ENCODE measurements around the gene CYP2W1.

Gene CYP2W1

GRCh38 chr7:1012004-1012715, 29.2 kb downstream of the CYP2W1 start:
- no peaks in the 10 kb centered on the region for H3K4me1 ChIP-seq (ENCODE audit: control insufficient read depth, insufficient read depth, low read length)

GRCh38 chr7:1012716-1013095, 29.7 kb downstream of the CYP2W1 start:
- no peak overlapping the region for H3K9ac ChIP-seq (ENCODE audit: low read depth, low read length)
- H3K9me3 ChIP-seq (ENCODE audit: control insufficient read depth, insufficient read depth, low read length), result no peaks in the 10 kb centered on the region
- H3K4me1 ChIP-seq (ENCODE audit: control insufficient read depth, insufficient read depth, low read length), result no peaks in the 10 kb centered on the region
- no peaks in the 10 kb centered on the region for H3K27me3 ChIP-seq (ENCODE audit: control insufficient read depth, insufficient read depth, low read length)
- H3K36me3 ChIP-seq (ENCODE audit: control insufficient read depth, insufficient read depth, low read length), result peaks cover 28% of the 10 kb centered on the region
- no peak overlapping the region for H3K4me3 ChIP-seq (ENCODE audit: low read depth, low read length)

More at GRCh38 chr7:1012004-1012715, 29.2 kb downstream of the CYP2W1 start:
- Histone ChIP-seq H3K36me3 (ENCODE audit: control insufficient read depth, insufficient read depth, low read length) (peaks cover 28% of the 10 kb centered on the region), H3K4me3 (ENCODE audit: low read depth, low read length) (no peak overlapping the region), H3K9ac (ENCODE audit: low read depth, low read length) (no peak overlapping the region), H3K27me3 (ENCODE audit: control insufficient read depth, insufficient read depth, low read length) (no peaks in the 10 kb centered on the region), H3K9me3 (ENCODE audit: control insufficient read depth, insufficient read depth, low read length) (no peaks in the 10 kb centered on the region)

GRCh38 chr7:1013581-1013980, 30.6 kb downstream of the CYP2W1 start:
- H3K9me3 ChIP-seq (ENCODE audit: control insufficient read depth, insufficient read depth, low read length), result no peaks in the 10 kb centered on the region
- peaks cover 25% of the 10 kb centered on the region for H3K36me3 ChIP-seq (ENCODE audit: control insufficient read depth, insufficient read depth, low read length)
- H3K4me3 ChIP-seq (ENCODE audit: low read depth, low read length), result no peak overlapping the region
- no peaks in the 10 kb centered on the region for H3K4me1 ChIP-seq (ENCODE audit: control insufficient read depth, insufficient read depth, low read length)
- no peak overlapping the region for H3K9ac ChIP-seq (ENCODE audit: low read depth, low read length)
- H3K27me3 ChIP-seq (ENCODE audit: control insufficient read depth, insufficient read depth, low read length), result no peaks in the 10 kb centered on the region

- H3K4me3 ChIP-seq (ENCODE audit: low read depth, low read length), result no peak overlapping the region
- H3K36me3 ChIP-seq (ENCODE audit: control insufficient read depth, insufficient read depth, low read length), result peaks cover 16% of the 10 kb centered on the region
- H3K4me1 ChIP-seq (ENCODE audit: control insufficient read depth, insufficient read depth, low read length), result no peaks in the 10 kb centered on the region
- H3K9ac ChIP-seq (ENCODE audit: low read depth, low read length), result no peak overlapping the region
- H3K9me3 ChIP-seq (ENCODE audit: control insufficient read depth, insufficient read depth, low read length), result no peaks in the 10 kb centered on the region
- H3K27me3 ChIP-seq (ENCODE audit: control insufficient read depth, insufficient read depth, low read length), result no peaks in the 10 kb centered on the region
Observed at GRCh38 chr7:1014681-1015080, 31.7 kb downstream of the CYP2W1 start.

- H3K4me1 ChIP-seq (ENCODE audit: control insufficient read depth, insufficient read depth, low read length), result no peaks in the 10 kb centered on the region
- no peaks in the 10 kb centered on the region for H3K9me3 ChIP-seq (ENCODE audit: control insufficient read depth, insufficient read depth, low read length)
- H3K4me3 ChIP-seq (ENCODE audit: low read depth, low read length), result no peak overlapping the region
- H3K36me3 ChIP-seq (ENCODE audit: control insufficient read depth, insufficient read depth, low read length), result peaks cover 14% of the 10 kb centered on the region
- H3K9ac ChIP-seq (ENCODE audit: low read depth, low read length), result no peak overlapping the region
- H3K27me3 ChIP-seq (ENCODE audit: control insufficient read depth, insufficient read depth, low read length), result no peaks in the 10 kb centered on the region
Observed at GRCh38 chr7:1015196-1016121, 32.5 kb downstream of the CYP2W1 start.

- no peak overlapping the region for H3K9ac ChIP-seq (ENCODE audit: low read depth, low read length)
- H3K4me1 ChIP-seq (ENCODE audit: control insufficient read depth, insufficient read depth, low read length), result no peaks in the 10 kb centered on the region
- H3K36me3 ChIP-seq (ENCODE audit: control insufficient read depth, insufficient read depth, low read length), result peaks cover 20% of the 10 kb centered on the region
- H3K4me3 ChIP-seq (ENCODE audit: low read depth, low read length), result no peak overlapping the region
- no peaks in the 10 kb centered on the region for H3K9me3 ChIP-seq (ENCODE audit: control insufficient read depth, insufficient read depth, low read length)
- no peaks in the 10 kb centered on the region for H3K27me3 ChIP-seq (ENCODE audit: control insufficient read depth, insufficient read depth, low read length)
Observed at GRCh38 chr7:1016577-1017531, 33.9 kb downstream of the CYP2W1 start.

- no peak overlapping the region for H3K9ac ChIP-seq (ENCODE audit: low read depth, low read length)
- H3K4me1 ChIP-seq (ENCODE audit: control insufficient read depth, insufficient read depth, low read length), result no peaks in the 10 kb centered on the region
- peaks cover 19% of the 10 kb centered on the region for H3K36me3 ChIP-seq (ENCODE audit: control insufficient read depth, insufficient read depth, low read length)
- H3K4me3 ChIP-seq (ENCODE audit: low read depth, low read length), result no peak overlapping the region
- no peaks in the 10 kb centered on the region for H3K9me3 ChIP-seq (ENCODE audit: control insufficient read depth, insufficient read depth, low read length)
- H3K27me3 ChIP-seq (ENCODE audit: control insufficient read depth, insufficient read depth, low read length), result no peaks in the 10 kb centered on the region
Observed at GRCh38 chr7:1017586-1018333, 34.8 kb downstream of the CYP2W1 start.

GRCh38 chr7:1018334-1018695, 35.3 kb downstream of the CYP2W1 start:
- Histone ChIP-seq H3K36me3 (ENCODE audit: control insufficient read depth, insufficient read depth, low read length) (peaks cover 17% of the 10 kb centered on the region), H3K27me3 (ENCODE audit: control insufficient read depth, insufficient read depth, low read length) (no peaks in the 10 kb centered on the region), H3K9me3 (ENCODE audit: control insufficient read depth, insufficient read depth, low read length) (no peaks in the 10 kb centered on the region), H3K9ac (ENCODE audit: low read depth, low read length) (no peak overlapping the region), H3K4me1 (ENCODE audit: control insufficient read depth, insufficient read depth, low read length) (no peaks in the 10 kb centered on the region), H3K4me3 (ENCODE audit: low read depth, low read length) (no peak overlapping the region)

- no peaks in the 10 kb centered on the region for H3K9me3 ChIP-seq (ENCODE audit: control insufficient read depth, insufficient read depth, low read length)
- H3K4me1 ChIP-seq (ENCODE audit: control insufficient read depth, insufficient read depth, low read length), result no peaks in the 10 kb centered on the region
- H3K36me3 ChIP-seq (ENCODE audit: control insufficient read depth, insufficient read depth, low read length), result peaks cover 17% of the 10 kb centered on the region
- H3K27me3 ChIP-seq (ENCODE audit: control insufficient read depth, insufficient read depth, low read length), result no peaks in the 10 kb centered on the region
- H3K4me3 ChIP-seq (ENCODE audit: low read depth, low read length), result no peak overlapping the region
- no peak overlapping the region for H3K9ac ChIP-seq (ENCODE audit: low read depth, low read length)
Observed at GRCh38 chr7:1019255-1019785, 36.3 kb downstream of the CYP2W1 start.

GRCh38 chr7:1019789-1020610, 37.0 kb downstream of the CYP2W1 start:
- H3K9me3 ChIP-seq (ENCODE audit: control insufficient read depth, insufficient read depth, low read length), result no peaks in the 10 kb centered on the region
- no peak overlapping the region for H3K9ac ChIP-seq (ENCODE audit: low read depth, low read length)
- no peak overlapping the region for H3K4me3 ChIP-seq (ENCODE audit: low read depth, low read length)
- no peaks in the 10 kb centered on the region for H3K27me3 ChIP-seq (ENCODE audit: control insufficient read depth, insufficient read depth, low read length)
- peaks cover 14% of the 10 kb centered on the region for H3K36me3 ChIP-seq (ENCODE audit: control insufficient read depth, insufficient read depth, low read length)
- no peaks in the 10 kb centered on the region for H3K4me1 ChIP-seq (ENCODE audit: control insufficient read depth, insufficient read depth, low read length)
